NCI-H2081 (cell line): ENCODE measurements around the gene OR1F1.
"Not testable (repeated sequence)": the region's sequence is repeated elsewhere in the genome, so short reads cannot be mapped to it uniquely, and the experiment has no call there.

Experiments used
- DNase-seq, 2 experiments: peaks; one replicate each; lab custom pipeline; 2025; lab: John Stamatoyannopoulos, UW

The OR1F1 gene

GRCh38 chr16:3150346-3151218 is 37.4 kb upstream of the OR1F1 start:
- peak; percentile 95 to 96 for DNase-seq

GRCh38 chr16:3152027-3152276 is 36.1 kb upstream of the OR1F1 start:
- peak in 1 of 2 experiments; percentile 63 for DNase-seq

- peak; percentile 93 to 94 for DNase-seq
Measured at GRCh38 chr16:3152277-3152990, 35.6 kb upstream of the OR1F1 start.

- DNase-seq, result no peak
Measured at GRCh38 chr16:3152991-3153368, 35.0 kb upstream of the OR1F1 start.

- no peak for DNase-seq
Measured at GRCh38 chr16:3155181-3155580, 32.8 kb upstream of the OR1F1 start.

- no peak for DNase-seq
Measured at GRCh38 chr16:3155972-3156371, 32.0 kb upstream of the OR1F1 start.

- DNase-seq, result peak; percentile 78 to 84
Measured at GRCh38 chr16:3157229-3158025, 30.6 kb upstream of the OR1F1 start.

- no peak for DNase-seq
Measured at GRCh38 chr16:3158026-3158509, 29.9 kb upstream of the OR1F1 start.

GRCh38 chr16:3158510-3159314 is 29.3 kb upstream of the OR1F1 start:
- DNase-seq, result peak; percentile 63 to 65

GRCh38 chr16:3161235-3162018 is 26.6 kb upstream of the OR1F1 start:
- DNase-seq, result no peak

- no peak for DNase-seq
Measured at GRCh38 chr16:3164121-3164991, 23.6 kb upstream of the OR1F1 start.

GRCh38 chr16:3165111-3165822 is 22.7 kb upstream of the OR1F1 start:
- no peak for DNase-seq

- no peak for DNase-seq
Measured at GRCh38 chr16:3166505-3166886, 21.5 kb upstream of the OR1F1 start.

GRCh38 chr16:3168729-3169128 is 19.3 kb upstream of the OR1F1 start:
- DNase-seq, result not testable (repeated sequence)

- DNase-seq, result no peak
Measured at GRCh38 chr16:3170440-3171180, 17.4 kb upstream of the OR1F1 start.

- DNase-seq, result no peak
Measured at GRCh38 chr16:3171181-3171854, 16.7 kb upstream of the OR1F1 start.

GRCh38 chr16:3171855-3172593 is 16.0 kb upstream of the OR1F1 start:
- no peak for DNase-seq
